Kidney tubule cell (primary cell): ENCODE measurements around the gene MTFP1.
"Not testable (repeated sequence)": the region's sequence is repeated elsewhere in the genome, so short reads cannot be mapped to it uniquely, and the experiment has no call there.

Experiments
- DNase-seq: peaks from one replicate; pipeline ENCODE4 v3.0.0-alpha.2; 2018; ENCODE audit warnings: low spot score

The MTFP1 gene

DNA sequence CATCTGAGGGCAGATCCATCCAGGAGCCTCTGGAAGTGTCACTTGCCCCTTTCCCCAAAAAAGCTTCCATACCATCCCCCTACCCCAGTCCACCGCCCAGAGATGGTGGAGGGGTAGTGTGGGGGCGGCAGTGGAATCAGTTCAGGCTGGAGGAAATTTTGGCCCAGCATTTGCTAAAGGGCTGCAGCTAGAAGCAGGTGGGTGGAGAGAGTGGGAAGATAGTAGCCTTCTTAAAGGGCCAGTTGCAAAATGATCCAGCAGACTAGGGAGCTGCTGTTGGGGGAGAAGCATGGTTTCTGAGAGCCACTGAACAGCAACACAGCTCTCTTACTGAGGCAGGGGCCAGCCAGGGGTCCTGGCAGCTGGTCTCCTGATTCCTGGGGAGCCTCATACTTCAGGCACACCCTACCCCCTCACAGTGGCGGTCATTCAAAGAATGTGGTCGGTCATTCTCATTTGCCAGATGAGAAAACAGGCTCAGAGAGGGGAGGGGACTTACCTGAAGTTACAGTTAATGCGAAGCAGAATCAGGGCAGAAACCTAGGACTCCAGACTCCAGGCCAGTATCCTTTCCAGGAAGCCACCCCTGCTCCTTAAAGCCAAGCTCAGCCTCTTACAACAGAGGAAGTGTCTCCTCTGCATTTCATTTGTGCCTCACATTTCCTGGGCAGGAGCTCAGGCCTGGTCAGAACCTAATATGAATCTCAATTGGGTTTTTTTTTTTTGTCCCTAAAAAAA is 23.4 kb upstream of the MTFP1 start:
- DNase-seq: no peak

DNA sequence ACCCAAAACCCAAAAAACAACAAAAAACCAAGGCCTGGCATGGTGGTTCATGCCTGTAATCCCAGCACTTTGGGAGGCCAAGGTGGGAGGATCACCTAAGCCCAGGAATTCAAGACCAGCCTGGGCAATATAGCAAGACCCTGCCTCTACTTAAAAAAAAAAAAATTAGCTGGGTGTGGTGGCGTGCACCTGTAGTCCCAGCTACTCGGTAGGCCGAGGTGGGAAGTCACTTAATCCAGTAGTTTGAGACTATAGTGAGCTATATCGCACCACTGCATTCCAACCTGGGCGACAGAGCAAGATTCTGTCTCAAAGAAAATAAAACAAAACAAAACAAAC is 22.8 kb upstream of the MTFP1 start:
- DNase-seq: not testable (repeated sequence)

DNA sequence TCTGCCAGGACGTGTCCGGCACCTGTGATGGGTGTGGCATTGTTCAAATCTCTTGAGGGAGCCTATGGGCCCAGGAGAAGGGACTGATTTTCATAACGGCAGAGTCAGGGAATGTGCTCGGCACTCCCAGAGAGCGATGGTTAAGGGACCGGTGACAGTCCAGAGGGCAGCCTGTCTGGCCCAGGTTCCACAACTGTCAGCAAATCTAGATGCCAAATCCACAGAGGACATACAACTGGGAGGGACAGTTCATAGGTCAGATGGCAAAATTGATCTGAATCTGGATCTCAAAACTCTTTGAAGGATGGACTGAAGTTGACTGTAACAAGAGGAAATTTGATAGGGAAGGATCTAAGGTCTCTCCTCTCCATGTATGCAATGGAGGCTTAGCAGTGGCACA is 21.3 kb upstream of the MTFP1 start:
- no peak for DNase-seq

DNA sequence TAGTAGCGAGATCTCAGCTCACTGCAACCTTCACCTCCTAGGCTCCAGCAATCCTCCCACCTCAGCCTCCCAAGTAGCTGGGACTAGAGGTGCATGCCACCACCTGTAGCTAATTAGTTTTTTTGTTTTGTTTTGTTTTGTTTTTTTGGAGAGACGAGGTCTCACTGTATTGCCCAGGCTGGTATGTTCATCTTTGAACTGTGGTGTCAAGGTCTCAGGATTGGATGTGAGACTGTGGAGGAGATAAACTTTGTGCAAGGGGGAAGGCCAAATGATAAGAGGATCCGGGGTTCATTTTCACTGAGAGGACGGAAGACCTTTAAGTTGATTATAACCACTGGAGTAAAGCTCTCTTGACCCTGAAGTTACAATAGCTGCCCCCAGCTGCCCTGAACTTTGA is 19.8 kb upstream of the MTFP1 start:
- DNase-seq: no peak

DNA sequence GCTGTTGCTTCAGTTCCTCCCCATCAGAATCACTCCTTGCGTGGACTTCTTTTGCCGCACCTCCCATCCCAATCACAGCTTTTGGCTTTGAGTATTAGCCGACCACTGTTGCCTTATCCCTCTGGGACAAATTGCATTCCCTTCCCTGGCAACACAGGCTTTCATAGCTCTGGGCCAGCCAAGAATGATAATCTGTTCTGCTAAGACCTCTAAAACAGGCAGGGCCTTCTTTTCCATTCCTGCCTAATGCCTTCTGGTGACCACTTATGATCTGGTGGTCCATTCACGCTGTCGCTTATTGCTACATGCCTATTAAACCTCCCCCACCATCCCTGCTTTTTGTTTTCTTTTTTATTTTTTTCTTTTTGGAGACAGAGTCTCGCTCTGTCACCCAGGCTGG is 19.2 kb upstream of the MTFP1 start:
- DNase-seq: no peak

DNA sequence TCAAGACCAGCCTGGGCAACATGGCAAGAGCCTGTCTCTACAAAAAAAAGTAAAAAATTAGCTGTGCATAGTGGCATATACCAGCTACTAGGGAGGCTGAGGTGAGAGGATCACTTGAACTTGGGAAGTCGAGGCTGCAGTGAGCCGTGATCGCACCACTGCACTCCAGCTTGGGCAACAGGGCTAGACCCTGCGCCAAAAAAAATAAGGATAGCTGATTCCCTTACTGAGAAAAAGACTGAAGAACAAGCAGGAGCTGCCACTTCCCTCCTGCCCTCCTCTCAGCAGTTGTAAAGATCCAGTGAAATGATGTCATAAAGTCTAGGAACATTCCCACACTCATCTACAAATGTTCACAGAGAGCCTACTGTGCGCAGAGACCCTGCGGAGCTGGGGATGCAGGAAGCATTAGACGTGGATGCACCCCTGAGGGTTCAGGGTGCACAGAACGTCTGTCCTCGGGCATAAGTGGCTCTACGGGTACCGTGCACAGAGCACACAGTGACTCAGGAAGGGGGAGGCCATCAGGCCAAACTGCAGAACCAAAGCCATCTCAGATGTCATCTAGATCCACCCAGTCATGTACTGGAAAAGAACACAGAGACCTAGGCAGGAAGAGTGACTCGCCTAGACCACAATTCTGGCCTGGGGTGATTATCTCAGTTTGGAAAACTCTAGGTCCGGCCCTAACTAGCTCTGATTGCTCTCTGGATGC is 17.0 kb upstream of the MTFP1 start:
- peak; percentile 88 for DNase-seq

DNA sequence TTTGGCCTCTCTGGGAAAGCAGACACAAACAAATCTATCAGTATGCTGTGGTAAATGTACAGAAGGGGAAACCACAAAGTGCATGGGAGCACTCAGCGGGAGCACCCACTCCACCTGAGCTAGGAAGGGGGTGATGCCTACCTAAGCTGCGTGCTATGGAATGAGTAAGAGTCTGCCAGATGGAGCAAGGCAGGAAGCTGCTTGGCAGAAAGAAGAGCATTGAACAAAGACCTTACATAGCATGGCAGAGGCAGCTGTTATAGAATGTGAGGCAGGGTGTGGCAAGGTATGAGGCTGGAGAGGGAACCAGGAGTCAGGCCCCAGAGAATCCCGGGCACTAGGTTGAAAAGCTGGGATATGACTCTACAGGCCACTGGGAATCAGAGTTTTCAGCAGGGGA is 13.8 kb upstream of the MTFP1 start:
- no peak for DNase-seq

DNA sequence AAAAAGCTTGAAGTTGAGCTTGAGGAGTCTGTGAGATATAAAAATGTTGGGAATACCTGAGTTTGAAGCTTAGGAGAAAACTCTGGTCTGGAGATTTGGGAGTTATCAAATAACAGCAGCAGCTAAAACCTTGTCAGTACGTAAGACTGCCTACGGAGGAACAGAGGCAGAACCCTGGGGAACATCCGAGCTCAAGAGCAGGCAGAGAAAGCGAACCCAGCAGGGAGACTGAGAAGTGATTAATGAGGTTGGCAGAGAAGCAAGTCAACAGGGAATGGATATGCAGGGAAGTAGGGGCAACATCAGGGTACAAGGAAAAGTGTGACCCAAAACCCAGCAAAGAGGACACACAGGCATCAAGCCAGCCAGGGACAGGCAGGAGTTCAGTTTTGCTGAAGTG is 12.6 kb upstream of the MTFP1 start:
- DNase-seq: no peak

DNA sequence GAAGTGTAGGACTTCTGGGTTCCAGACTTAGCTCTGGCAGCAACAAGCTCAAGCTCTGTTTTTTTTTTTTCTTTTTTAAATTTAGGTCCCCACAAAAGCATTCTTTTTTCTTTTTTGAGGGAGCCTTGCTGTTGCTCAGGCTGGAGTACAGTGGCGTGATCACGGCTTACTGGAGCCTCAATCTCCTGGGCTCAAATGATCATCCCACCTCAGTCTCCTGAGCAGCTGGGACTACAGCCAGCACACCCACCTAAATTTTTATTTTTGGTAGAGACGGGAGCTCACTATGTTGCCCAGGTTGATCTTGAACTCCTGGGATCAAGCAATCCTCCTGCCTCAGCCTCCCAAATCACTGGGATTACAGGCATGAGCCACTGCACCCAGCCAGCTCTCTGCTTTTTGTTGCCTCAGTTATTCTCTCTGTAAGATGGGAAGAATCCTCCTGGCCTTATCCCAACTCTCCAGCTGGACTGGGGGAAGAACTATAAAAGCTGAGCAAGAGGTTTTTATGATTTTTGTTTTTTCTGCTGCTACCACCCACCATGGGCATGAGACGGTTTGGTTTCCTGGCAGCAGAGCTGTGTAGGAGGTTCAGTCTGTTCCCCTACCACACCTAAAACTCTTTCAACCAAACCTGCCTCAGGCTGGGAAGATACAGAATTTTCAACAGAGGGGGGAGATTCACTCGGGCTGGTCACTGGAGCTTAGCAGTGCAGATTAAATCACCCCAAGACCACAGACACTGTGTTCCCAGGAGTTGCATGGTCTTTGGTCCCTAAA is 11.6 kb upstream of the MTFP1 start:
- no peak for DNase-seq

DNA sequence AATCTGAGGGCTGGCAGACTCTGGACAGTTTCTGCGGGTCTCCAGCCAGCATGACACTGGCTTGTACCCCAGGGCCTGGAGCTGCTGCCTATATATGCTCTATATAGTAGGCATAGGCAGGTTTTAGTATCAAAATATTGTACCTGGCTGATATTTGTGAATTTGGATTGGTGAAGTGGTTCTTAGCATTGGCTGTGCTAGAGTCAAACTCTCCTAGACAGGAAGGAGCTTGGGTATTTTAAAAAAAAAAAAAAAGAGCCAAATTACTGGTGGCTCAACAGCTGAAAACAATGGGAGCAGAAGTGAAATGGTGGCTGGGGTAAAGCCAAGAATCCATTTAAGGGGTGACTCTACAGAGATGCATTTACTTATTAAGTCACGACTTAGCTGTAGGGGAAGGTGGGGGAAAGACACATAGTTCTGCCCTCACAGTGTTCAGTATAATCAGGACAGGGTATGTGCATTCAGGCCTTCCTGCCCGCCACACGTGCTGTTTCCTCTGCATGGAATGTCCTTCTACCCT is 11.0 kb upstream of the MTFP1 start:
- DNase-seq: no peak

DNA sequence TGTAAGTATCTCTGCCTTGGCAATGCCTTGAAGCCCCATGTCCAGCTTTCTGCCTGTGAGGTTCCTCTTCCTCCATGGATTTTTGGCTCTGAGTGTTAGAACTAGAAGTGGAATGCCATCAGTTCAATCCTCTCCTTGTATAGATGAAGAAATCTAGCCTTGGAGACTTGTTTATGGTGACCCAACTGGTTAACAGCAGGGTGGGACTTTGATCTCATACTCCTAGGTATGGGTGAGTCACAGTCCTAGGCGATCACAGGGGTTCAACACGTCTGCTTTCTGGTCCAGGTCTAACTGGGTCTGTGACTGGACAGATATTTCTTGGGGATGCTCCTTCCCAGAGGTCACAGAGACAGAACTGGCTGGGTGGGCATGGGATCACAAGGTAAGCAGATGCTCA is 9.2 kb upstream of the MTFP1 start:
- DNase-seq: peak; percentile 32

DNA sequence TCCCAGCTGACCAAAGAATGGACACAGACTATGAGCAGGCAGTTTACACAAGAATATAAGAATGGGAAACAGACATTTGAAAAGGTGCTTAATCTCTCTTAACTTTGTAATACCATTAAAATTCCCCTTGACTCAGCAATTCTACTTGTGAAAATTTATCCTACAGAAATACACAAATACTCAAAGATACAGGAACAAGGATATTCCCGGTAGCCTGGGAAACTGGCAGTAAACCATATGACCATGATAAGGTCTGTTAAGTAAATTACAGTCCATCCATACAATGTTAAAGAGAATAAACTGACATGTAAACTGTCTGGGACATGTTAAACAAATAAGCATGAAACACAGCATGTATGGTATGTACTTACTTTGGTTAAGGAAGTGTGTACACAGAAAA is 8.7 kb upstream of the MTFP1 start:
- DNase-seq: no peak

DNA sequence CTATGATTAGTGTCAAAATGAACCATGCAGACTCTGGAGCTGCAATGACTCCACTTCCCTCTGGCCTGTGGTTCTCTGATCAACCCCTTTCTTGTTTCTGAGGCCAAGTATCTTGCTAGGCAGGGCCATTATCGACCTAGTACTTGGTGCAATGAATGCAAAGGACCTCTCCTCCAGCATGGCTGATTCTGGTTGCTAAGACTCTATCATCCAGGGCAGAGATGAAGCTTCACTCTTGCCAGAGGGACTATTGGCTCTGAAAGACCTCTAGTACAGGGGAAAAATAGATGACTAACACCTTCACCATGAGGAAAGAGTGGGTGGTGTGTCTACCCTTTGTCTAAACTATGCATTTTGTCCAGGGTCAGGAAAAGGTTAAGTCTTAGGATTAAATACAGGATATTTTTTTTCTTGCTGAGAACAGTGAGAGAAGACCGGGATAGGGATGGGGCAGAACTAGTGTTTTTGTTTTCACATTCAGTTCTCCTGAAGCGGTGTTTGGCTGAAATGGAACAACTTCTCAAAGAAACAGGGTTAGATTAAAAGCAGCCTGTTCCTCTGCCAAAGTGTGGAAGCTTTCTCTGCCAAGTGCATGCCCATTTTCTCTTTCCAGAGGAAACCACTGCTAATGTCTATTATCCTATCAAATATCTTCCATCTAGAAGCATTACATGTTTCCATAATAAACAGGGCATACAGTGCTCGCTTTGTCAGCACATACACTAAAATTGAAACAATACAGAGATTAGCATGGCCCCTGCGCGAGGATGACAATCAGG is 5.0 kb upstream of the MTFP1 start:
- DNase-seq: peak; percentile 88

DNA sequence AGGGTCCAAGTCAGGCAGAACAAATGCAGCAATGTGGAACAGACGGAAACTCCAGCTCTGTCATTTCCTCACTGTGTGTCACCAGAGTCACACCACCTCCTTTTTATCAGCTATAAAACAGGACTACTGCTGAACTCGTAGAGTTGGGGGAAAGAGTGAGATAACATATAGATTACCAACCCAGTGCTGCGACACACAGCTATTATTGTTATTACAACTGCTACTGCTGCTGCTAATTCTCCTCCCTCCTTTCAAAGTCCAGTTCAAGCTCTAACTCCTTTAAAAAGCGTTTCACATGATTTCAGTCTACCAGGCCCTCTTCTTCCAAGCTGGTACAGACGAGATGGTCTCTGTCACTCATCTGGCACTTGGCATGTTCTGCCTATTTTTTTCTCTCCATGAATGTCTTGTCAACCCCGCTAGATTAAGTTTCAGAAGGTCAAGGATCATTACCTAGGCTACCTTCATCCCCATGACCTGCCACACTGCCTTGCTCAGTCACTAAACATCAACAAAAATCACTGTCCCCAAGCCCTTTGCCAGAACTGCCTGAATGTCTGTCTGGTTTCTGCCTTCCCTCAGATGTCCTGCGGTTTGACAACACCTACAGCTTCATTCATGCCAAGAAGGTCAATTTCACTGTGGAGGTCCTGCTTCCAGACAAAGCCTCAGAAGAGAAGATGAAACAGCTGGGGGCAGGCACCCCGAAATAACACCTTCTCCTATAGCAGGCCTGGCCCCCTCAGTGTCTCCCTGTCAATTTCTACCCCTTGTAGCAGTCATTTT is 3.7 kb upstream of the MTFP1 start:
- peak; percentile 57 for DNase-seq

DNA sequence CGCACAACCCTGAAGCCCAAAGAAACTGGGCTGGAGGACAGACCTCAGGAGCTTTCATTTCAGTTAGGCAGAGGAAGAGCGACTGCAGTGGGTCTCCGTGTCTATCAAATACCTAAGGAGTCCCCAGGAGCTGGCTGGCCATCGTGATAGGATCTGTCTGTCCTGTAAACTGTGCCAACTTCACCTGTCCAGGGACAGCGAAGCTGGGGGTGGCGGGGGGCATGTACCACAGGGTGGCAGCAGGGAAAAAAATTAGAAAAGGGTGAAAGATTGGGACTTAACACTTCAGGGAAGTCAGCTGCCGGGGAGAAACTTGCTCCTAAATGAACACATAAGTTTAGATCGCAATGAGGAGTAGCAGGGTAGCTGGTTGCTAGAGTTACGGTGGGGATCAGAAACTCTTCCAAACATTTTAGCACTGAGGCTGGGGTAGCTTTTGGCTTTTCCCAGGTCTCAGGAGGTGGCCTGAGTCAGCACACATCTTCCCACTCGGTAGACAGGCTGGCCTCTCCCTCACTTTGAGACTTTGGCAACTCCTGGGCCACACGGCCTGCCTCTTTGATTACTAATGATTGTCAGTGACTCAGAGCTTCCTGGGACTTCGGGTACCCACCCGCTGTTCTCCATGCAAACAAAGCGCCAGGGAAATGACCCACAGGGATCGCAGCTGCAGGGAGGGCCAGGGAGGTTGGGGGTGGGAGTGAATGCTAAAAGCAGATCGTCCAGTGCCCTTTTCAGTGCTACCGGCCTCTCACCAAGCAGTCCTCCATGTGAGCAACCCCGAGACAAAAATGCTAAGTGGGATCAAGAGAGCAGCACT is 2.9 kb upstream of the MTFP1 start:
- peak; percentile 98 for DNase-seq

DNA sequence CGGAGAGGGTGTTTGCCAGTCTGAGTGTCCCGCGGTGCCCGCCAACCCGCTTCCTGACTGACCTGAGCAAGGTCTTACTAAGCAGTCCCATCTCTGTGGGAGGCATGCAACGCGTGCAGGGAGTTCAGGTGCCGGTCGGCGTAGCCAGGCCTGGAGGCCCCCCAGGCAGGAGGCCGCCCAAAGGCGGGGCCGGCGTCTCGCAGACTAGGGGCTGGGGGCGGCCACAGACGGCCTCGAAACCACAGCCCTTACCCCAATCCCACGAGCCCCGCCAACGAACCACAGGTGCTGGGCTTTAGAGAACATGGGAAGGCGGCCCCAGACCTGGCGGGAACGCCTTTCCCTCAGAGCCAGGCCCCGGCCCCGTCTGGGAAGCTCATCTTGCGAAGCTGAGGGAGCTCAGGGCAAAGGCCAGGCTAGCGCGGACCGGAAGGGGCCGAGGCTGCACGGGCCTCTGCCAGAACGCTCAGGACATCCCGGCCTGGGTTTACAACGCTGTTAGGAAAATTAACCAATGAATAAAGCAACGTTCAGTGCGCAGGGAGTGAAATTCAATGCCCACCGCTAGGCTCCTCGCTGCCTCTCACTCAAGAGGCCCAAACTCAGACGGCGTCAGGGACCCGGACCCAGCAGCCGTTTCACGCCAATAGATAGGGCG is 2.1 kb upstream of the MTFP1 start:
- DNase-seq: peak; percentile 92

DNA sequence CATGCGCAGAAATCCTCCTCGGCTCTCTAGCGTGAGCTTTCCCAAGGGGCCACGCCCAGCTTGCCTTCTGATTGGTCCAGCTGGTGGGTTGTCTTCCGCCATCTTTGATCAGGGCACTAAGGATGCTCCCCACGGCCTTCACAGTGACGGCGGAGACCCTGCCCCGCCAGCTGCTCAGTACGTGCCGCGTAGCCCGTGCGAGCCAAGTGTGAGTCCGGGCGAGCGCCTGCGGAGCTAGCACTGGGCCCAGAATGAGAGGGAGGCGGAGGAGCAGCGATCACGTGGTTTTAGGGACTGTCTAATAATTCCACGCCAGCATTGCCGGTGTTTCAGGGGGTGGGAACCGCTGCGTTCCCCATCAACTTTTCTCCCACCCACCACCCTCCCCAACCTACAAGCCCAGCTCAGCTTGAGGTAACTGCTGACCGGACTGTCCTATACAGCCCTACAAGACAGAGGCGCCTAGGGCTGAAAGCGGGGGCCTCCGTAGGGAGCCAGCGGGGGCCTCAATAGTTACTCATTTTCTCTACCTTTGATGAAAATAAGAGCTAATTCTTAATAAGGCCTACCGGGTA is 1.5 kb upstream of the MTFP1 start:
- DNase-seq: peak; percentile 100

DNA sequence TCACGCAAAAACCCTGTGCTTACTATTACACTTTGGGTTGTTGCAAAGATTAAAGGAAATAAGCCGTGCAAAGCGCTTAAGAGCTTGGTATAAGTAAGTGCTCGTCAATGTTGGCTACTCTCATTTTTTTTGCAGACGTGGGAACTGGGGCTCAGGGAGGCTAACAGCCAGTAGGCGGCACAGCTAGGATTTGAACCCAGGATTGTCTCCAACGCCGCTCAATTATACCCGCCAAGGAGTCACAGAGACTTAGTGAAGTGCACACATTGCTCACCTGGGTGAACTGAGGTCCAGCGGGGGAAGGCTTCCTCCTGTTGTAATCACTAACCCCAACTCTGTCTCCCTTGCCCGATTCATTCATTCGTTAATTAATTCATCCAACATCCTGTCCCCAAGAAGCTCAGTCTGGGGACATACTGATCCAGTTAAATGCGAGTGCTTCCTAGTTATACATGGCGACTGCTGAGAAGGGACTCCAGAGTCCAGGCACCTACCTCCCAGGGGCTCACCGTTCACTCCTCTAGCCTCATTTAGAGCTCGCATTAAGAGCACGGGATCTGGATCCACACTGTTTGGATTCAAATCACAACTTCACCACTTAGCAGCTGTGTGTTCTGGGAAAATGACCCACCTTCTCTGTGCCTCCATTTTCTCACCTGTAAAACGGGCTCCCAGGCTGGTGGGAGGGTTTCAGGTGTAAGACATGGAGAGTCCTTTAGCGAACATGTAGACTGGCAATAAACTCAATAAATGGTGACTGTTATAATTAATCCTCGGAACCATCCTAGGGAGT is 838 bp upstream of the MTFP1 start:
- DNase-seq: peak; percentile 65

DNA sequence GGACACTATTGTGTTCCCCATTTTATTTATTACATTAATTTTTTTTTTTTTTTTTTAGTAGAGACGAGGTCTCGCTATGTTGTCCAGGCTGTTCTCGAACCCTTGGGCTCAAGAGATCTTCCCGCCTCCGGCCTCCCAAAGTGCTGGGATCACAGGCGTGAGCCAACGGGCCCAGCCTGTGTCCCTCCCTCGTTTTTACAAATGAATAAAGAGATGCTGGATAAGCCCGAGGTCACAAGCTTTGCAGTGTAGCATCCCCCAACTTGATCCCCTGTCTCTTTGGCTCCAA is 297 bp upstream of the MTFP1 start:
- no peak for DNase-seq
